ENCODE data around the gene RFNG. TPM values are rescaled to one million over a fixed set of nuclear protein-coding genes. Genes with fewer than 3 reads are reported as not detected.
A peak's percentile ranks its signal among the peaks of the same experiment; 100 is the strongest.

The RFNG gene
- total RNA-seq, 6 donors from 2014 or later, result 25.0 to 101 (median 37.5) TPM

- TF ChIP-seq POLR2A (IDR thresholded peaks at IDR 0.05), result no peak
- ATAC-seq (ENCODE audit: low FRiP score in 2 of 2) (no peak), DNase-seq (peak; percentile 23 to 84)
- Histone ChIP-seq H3K36me3 (peaks cover 68 to 83% (median 78%) of the 10 kb centered on the region in 4 donors), H3K27ac (no peak overlapping the region), H3K4me1 (no peaks in the 10 kb centered on the region), H3K9me3 (no peaks in the 10 kb centered on the region), H3K27me3 (no peaks in the 10 kb centered on the region), H3K4me3 (no peak overlapping the region)
- WGBS, 2 donors, result 94 to 97% methylated on average over 30 to 41 of the region's 44 CpGs
Measured at GRCh38 chr17:82080789-82081464, 29.3 kb upstream of the RFNG start.

- TF ChIP-seq CTCF (IDR thresholded peaks at IDR 0.05) (no peak), POLR2AphosphoS5 (IDR thresholded peaks at IDR 0.05) (no peak), EP300 (IDR thresholded peaks at IDR 0.05) (no peak), POLR2A (IDR thresholded peaks at IDR 0.05) (no peak)
- Histone ChIP-seq H3K36me3 (peaks cover 61 to 76% (median 71%) of the 10 kb centered on the region in 4 donors), H3K27ac (no peak overlapping the region), H3K27me3 (no peaks in the 10 kb centered on the region), H3K4me3 (no peak overlapping the region), H3K9me3 (no peaks in the 10 kb centered on the region), H3K4me1 (no peaks in the 10 kb centered on the region)
- ATAC-seq (ENCODE audit: low FRiP score in 2 of 2) (no peak), DNase-seq (peak in 1 of 2 donors; percentile 79)
- 91 to 97% methylated on average over 18 to 29 of the region's 36 CpGs for WGBS, 2 donors
Measured at GRCh38 chr17:82080048-82080788, 28.6 kb upstream of the RFNG start.

- no peak for TF ChIP-seq CTCF (IDR thresholded peaks at IDR 0.05)
- TF ChIP-seq POLR2A (IDR thresholded peaks at IDR 0.05), result peak in 1 of 4 donors; percentile 36
- no peak for TF ChIP-seq POLR2AphosphoS5 (IDR thresholded peaks at IDR 0.05)
- no peak for TF ChIP-seq EP300 (IDR thresholded peaks at IDR 0.05)
- peaks cover 50 to 65% (median 60%) of the 10 kb centered on the region in 4 donors for H3K36me3 ChIP-seq
- H3K9me3 ChIP-seq, result no peaks in the 10 kb centered on the region
- DNase-seq, result peak in 1 of 2 donors; percentile 82
- H3K27ac ChIP-seq, result no peak overlapping the region
- no peak overlapping the region for H3K4me3 ChIP-seq
- 95 to 96% methylated on average over 7 to 38 of the region's 47 CpGs for WGBS, 2 donors
- ATAC-seq (ENCODE audit: low FRiP score in 2 of 2), result no peak
- H3K27me3 ChIP-seq, result no peaks in the 10 kb centered on the region
- H3K4me1 ChIP-seq, result no peaks in the 10 kb centered on the region
Measured at GRCh38 chr17:82079001-82079677, 27.5 kb upstream of the RFNG start.

- Histone ChIP-seq H3K9me3 (no peaks in the 10 kb centered on the region), H3K36me3 (peaks cover 43 to 58% (median 53%) of the 10 kb centered on the region in 4 donors), H3K27ac (no peak overlapping the region), H3K4me1 (no peaks in the 10 kb centered on the region), H3K4me3 (no peak overlapping the region), H3K27me3 (no peaks in the 10 kb centered on the region)
- TF ChIP-seq EP300 (IDR thresholded peaks at IDR 0.05) (no peak), POLR2A (IDR thresholded peaks at IDR 0.05) (no peak), POLR2AphosphoS5 (IDR thresholded peaks at IDR 0.05) (no peak), CTCF (IDR thresholded peaks at IDR 0.05) (no peak)
- 96 to 97% methylated on average over 15 to 18 of the region's 18 CpGs for WGBS, 2 donors
- ATAC-seq (ENCODE audit: low FRiP score in 2 of 2), result no peak
- DNase-seq, result peak in 1 of 2 donors; percentile 73
Measured at GRCh38 chr17:82078433-82078832, 26.8 kb upstream of the RFNG start.
